Measurements from ENCODE around the gene MAP4K5. TPM values are rescaled to one million over a fixed set of nuclear protein-coding genes. Genes with fewer than 3 reads are reported as not detected.

MAP4K5 gene
- total RNA-seq, 2 donors from 2014 or later: 17.9 to 22.3 TPM

Other genes starting within 250 kb of the MAP4K5 start
- 10 to 100 TPM; 13.0 to 14.1 TPM for gene L2HGDH, start 220.3 kb downstream of the MAP4K5 start, total RNA-seq
- 10 to 100 TPM; 11.8 to 13.2 TPM for gene DMAC2L, start 220.2 kb downstream of the MAP4K5 start, total RNA-seq
- 10 to 100 TPM in 1 of 2 donors, 1 to 10 TPM in 1; 3.6 to 10.2 TPM for gene CDKL1, start 135.7 kb downstream of the MAP4K5 start, total RNA-seq
- 1 to 10 TPM; 1.4 to 1.8 TPM for gene ATL1, start 27.6 kb upstream of the MAP4K5 start, total RNA-seq
- 10 to 100 TPM in 1 of 2 donors, 1 to 10 TPM in 1; 7.8 to 13.4 TPM for gene SAV1, start 135.7 kb upstream of the MAP4K5 start, total RNA-seq